Esophagus squamous epithelium (tissue), 5 donors: ENCODE data around the gene ROR1. TPM values are rescaled to one million over a fixed set of nuclear protein-coding genes. Genes with fewer than 3 reads are reported as not detected.

Experiments
- DNase-seq: peaks from one replicate; lab custom pipeline; 2025; lab: John Stamatoyannopoulos, UW
- H3K27ac ChIP-seq, 4 donors: fragments of 200-600 bp; sonication (generic); one replicate each; pipeline ENCODE4 v1.5.1; 2016 to 2019; ENCODE audit warnings: mild to moderate bottlenecking in 1 of 4
- H3K27me3 ChIP-seq, 4 donors: fragments of 200-600 bp; sonication (generic); 1 replicate in 3 of 4; 2 replicates in 1 of 4; pipeline versions ENCODE4 v1.5.1 to v1.6.0; 2017 to 2021; ENCODE audit warnings: antibody characterized with exemption in 1 of 4
- H3K36me3 ChIP-seq, 3 donors: fragments of 200-600 bp; sonication (generic); one replicate each; pipeline ENCODE4 v1.5.1; 2016 to 2019
- H3K4me1 ChIP-seq, 3 donors: fragments of 200-600 bp; sonication (generic); one replicate each; pipeline ENCODE4 v1.5.1; 2017 to 2019
- H3K4me3 ChIP-seq, 4 donors: fragments of 200-600 bp; sonication (generic); 1 replicate in 3 of 4; 2 replicates in 1 of 4; pipeline ENCODE4 v1.5.1; 2016 to 2019; ENCODE audit warnings: mild to moderate bottlenecking in 2 of 4, moderate library complexity in 1 of 4
- H3K9me3 ChIP-seq, 3 donors: fragments of 200-600 bp; sonication (generic); one replicate each; pipeline ENCODE4 v1.5.1; 2016 to 2019
- CTCF ChIP-seq, 6 experiments: fragments of 450-650 bp in 4 of 6; fragments of 200-600 bp in 2 of 6; sonication (generic) in 2 of 6; IDR thresholded peaks; one replicate each; pipeline ENCODE4 v1.5.1; 2016 to 2019; ENCODE audit warnings: antibody characterized with exemption in 6 of 6, mild to moderate bottlenecking in 4 of 6, moderate library complexity in 4 of 6
- POLR2A ChIP-seq, 4 donors: fragments of 450-650 bp; IDR thresholded peaks; one replicate each; pipeline ENCODE4 v1.6.1; 2017; ENCODE audit warnings: antibody characterized with exemption in 4 of 4, mild to moderate bottlenecking in 4 of 4, moderate library complexity in 3 of 4
- WGBS, 2 donors: methylation state at CpG; one replicate each; pipeline ENCODE4 v1.1.5; 2018; 5-methylcytosine and 5-hydroxymethylcytosine counted together
- intact Hi-C: fragments of 100-400 bp; cut with DNase I; formaldehyde crosslinking; loops from one replicate; pipeline ENCODE4 v1.15.0; 2022
- total RNA-seq, 4 donors: library from RNA; depleted of rRNA; stranded (reverse); fragments of >200 nt; gene quantifications; one replicate each; pipeline ENCODE4 v1.1.0, GENCODE V29; 2016
- donor health status: DM: yes; HTN: yes; CAD: no.

ROR1 gene
- total RNA-seq, 4 donors from 2014 or later = 6.6 to 15.3 (median 9.4) TPM

- WGBS, 2 donors = 62 to 63% methylated on average over 3 of the region's 3 CpGs
- no peaks in the 10 kb centered on the region for H3K27me3 ChIP-seq
- no peak for TF ChIP-seq POLR2A (IDR thresholded peaks at IDR 0.05)
- TF ChIP-seq CTCF (IDR thresholded peaks at IDR 0.05) = no peak
- no peak for DNase-seq
- no peaks in the 10 kb centered on the region for H3K9me3 ChIP-seq
- peak overlapping the region in 1 of 4 donors; percentile 42 for H3K27ac ChIP-seq
- H3K36me3 ChIP-seq = no peaks in the 10 kb centered on the region
- H3K4me1 ChIP-seq = peaks cover 0 to 12% (median 8%) of the 10 kb centered on the region in 3 donors
- H3K4me3 ChIP-seq = no peak overlapping the region
- intact Hi-C loops = no loop called here
Observed at GRCh38 chr1:63799820-63800219, 26.0 kb downstream of the ROR1 start.

- 81 to 84% methylated on average over 3 of the region's 3 CpGs for WGBS, 2 donors
- Histone ChIP-seq H3K36me3 (no peaks in the 10 kb centered on the region), H3K4me3 (no peak overlapping the region), H3K4me1 (peaks cover 0 to 16% (median 8%) of the 10 kb centered on the region in 3 donors), H3K9me3 (no peaks in the 10 kb centered on the region), H3K27ac (no peak overlapping the region), H3K27me3 (no peaks in the 10 kb centered on the region)
- no peak for TF ChIP-seq POLR2A (IDR thresholded peaks at IDR 0.05)
- TF ChIP-seq CTCF (IDR thresholded peaks at IDR 0.05) = no peak
- DNase-seq = no peak
- intact Hi-C loops = no loop called here
Observed at GRCh38 chr1:63802109-63802508, 28.3 kb downstream of the ROR1 start.

- H3K27me3 ChIP-seq = no peaks in the 10 kb centered on the region
- intact Hi-C loops = no loop called here
Observed at GRCh38 chr1:63804829-63805484, 31.1 kb downstream of the ROR1 start.

GRCh38 chr1:63807046-63807445 lies 33.2 kb downstream of the ROR1 start:
- Histone ChIP-seq H3K4me1 (peaks cover 0 to 24% (median 6%) of the 10 kb centered on the region in 3 donors), H3K27ac (no peak overlapping the region), H3K36me3 (no peaks in the 10 kb centered on the region), H3K27me3 (no peaks in the 10 kb centered on the region), H3K9me3 (no peaks in the 10 kb centered on the region), H3K4me3 (no peak overlapping the region)
- DNase-seq = no peak
- WGBS, 2 donors = 80 to 89% methylated on average over 1 of the region's 1 CpG
- intact Hi-C loops = no loop called here
- TF ChIP-seq POLR2A (IDR thresholded peaks at IDR 0.05) (no peak), CTCF (IDR thresholded peaks at IDR 0.05) (no peak)

More at GRCh38 chr1:63804829-63805484, 31.1 kb downstream of the ROR1 start:
- H3K9me3 ChIP-seq = no peaks in the 10 kb centered on the region
- H3K4me3 ChIP-seq = no peak overlapping the region
- no peak for DNase-seq
- TF ChIP-seq POLR2A (IDR thresholded peaks at IDR 0.05) = no peak
- TF ChIP-seq CTCF (IDR thresholded peaks at IDR 0.05) = no peak
- no peak overlapping the region for H3K27ac ChIP-seq
- peaks cover 0 to 7% (median 0%) of the 10 kb centered on the region in 3 donors for H3K4me1 ChIP-seq
- 45 to 51% methylated on average over 5 of the region's 5 CpGs for WGBS, 2 donors
- no peaks in the 10 kb centered on the region for H3K36me3 ChIP-seq

- intact Hi-C loops = no loop called here
- H3K4me1 ChIP-seq = peaks cover 0 to 42% (median 15%) of the 10 kb centered on the region in 3 donors
- peaks cover 0 to 3% (median 0%) of the 10 kb centered on the region in 3 donors for H3K9me3 ChIP-seq
- no peak for TF ChIP-seq CTCF (IDR thresholded peaks at IDR 0.05)
- TF ChIP-seq POLR2A (IDR thresholded peaks at IDR 0.05) = no peak
- no peak overlapping the region for H3K4me3 ChIP-seq
- no peak overlapping the region for H3K27ac ChIP-seq
- no peaks in the 10 kb centered on the region for H3K27me3 ChIP-seq
- WGBS, 2 donors = 71 to 74% methylated on average over 3 of the region's 3 CpGs
- no peak for DNase-seq
- H3K36me3 ChIP-seq = no peaks in the 10 kb centered on the region
Observed at GRCh38 chr1:63810936-63811469, 37.2 kb downstream of the ROR1 start.
